Measurements from ENCODE around the gene GMDS. TPM values are rescaled to one million over a fixed set of nuclear protein-coding genes. Genes with fewer than 3 reads are reported as not detected.
"Not testable (repeated sequence)": the region's sequence is repeated elsewhere in the genome, so short reads cannot be mapped to it uniquely, and the experiment has no call there.

GMDS gene
- total and polyA plus RNA-seq, 2 donors (not counting 3 experiments of a cell fraction or from before 2014, with no cell fraction given): 9.8 to 23.5 TPM

DNA sequence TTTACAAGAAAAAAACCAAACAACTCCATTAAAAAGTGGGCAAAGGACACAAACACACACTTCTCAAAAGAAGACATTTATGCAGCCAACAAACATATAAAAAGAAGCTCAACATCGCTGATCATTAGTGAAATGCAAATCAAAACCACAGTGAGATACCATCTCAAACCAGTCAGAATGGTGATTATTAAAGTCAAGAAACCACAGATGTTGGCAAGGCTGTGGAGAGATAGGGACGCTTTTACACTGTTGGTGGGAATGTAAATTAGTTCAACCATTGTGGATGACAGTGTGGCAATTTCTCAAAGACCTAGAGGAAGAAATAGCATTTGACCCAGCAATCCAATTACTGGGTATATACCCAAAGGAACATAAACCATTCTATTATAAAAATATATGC, 554.7 kb downstream of the GMDS start:
- H3K27ac ChIP-seq (ENCODE audit: insufficient read depth, low read depth, low read length); H3K4me3 ChIP-seq (replicated peaks in 1 of 3; ENCODE audit: insufficient read depth in 1 of 3, low read depth in 1 of 3, low read length in 3 of 3); H3K27me3 ChIP-seq (ENCODE audit: control insufficient read depth in 2 of 2, insufficient read depth in 2 of 2, low read length in 2 of 2); H3K9ac ChIP-seq (replicated peaks; ENCODE audit: extremely low read depth, insufficient read depth, low read length); H3K79me2 ChIP-seq (ENCODE audit: control insufficient read depth, insufficient read depth, low read length); H3K9me3 ChIP-seq (replicated peaks; ENCODE audit: control insufficient read depth, insufficient read depth, low read length); H3K4me2 ChIP-seq (ENCODE audit: insufficient read depth, low read length); BruUV-seq (replicated peaks); dilution Hi-C loops (cut with MboI; ENCODE audit: extremely low pct_ligation_motif_present, low sequenced_read_pairs); POLR2A ChIA-PET; DNase-seq (ENCODE audit: low read depth, low spot score); H3K36me3 ChIP-seq (ENCODE audit: control insufficient read depth in 2 of 2, extremely low read depth in 1 of 2, insufficient read depth in 2 of 2, low read length in 2 of 2); H2AFZ ChIP-seq (ENCODE audit: low read depth, low read length); intact Hi-C loops (cut with micrococcal nuclease); H4K20me1 ChIP-seq (replicated peaks; ENCODE audit: control insufficient read depth, extremely low read depth, insufficient read depth, low read length); H3K9me1 ChIP-seq (replicated peaks; ENCODE audit: control insufficient read depth, extremely low read depth, insufficient read depth, low read length); FAIRE-seq: not testable (repeated sequence)
- H3K4me1 ChIP-seq (ENCODE audit: control insufficient read depth, extremely low read depth, insufficient read depth, low read length): peaks cover 10% of the 10 kb centered on the region
- CTCF ChIA-PET: interaction anchor here (1.0 kb wide), 1 partner anchor 12 kb away, joined by 3 read pairs; no protein-coding TSS in a partner anchor

- H2AFZ ChIP-seq (ENCODE audit: low read depth, low read length): no peak overlapping the region
- ChIA-PET POLR2A (no interaction called here), CTCF (no interaction called here)
- no peaks in the 10 kb centered on the region for H4K20me1 ChIP-seq (replicated peaks; ENCODE audit: control insufficient read depth, extremely low read depth, insufficient read depth, low read length)
- H3K36me3 ChIP-seq (ENCODE audit: control insufficient read depth in 2 of 2, extremely low read depth in 1 of 2, insufficient read depth in 2 of 2, low read length in 2 of 2): no peaks in the 10 kb centered on the region
- BruUV-seq (replicated peaks): no TSS peak
- dilution Hi-C loops (cut with MboI; ENCODE audit: extremely low pct_ligation_motif_present, low sequenced_read_pairs) (no loop called here), intact Hi-C loops (cut with micrococcal nuclease) (loop anchor here (5.0 to 10.0 kb wide), 2 partner anchors 62 to 946 kb away; no protein-coding TSS in a partner anchor)
- H3K9me3 ChIP-seq (replicated peaks; ENCODE audit: control insufficient read depth, insufficient read depth, low read length): no peaks in the 10 kb centered on the region
- no peaks in the 10 kb centered on the region for H3K79me2 ChIP-seq (ENCODE audit: control insufficient read depth, insufficient read depth, low read length)
- H3K27me3 ChIP-seq (ENCODE audit: control insufficient read depth in 2 of 2, insufficient read depth in 2 of 2, low read length in 2 of 2): no peaks in the 10 kb centered on the region
- H3K4me2 ChIP-seq (ENCODE audit: insufficient read depth, low read length): no peak overlapping the region
- TF ChIP-seq FOS (IDR thresholded peaks at IDR 0.05; ENCODE audit: borderline replicate concordance, insufficient read depth, low read length) (no peak), MAX (IDR thresholded peaks at IDR 0.05; ENCODE audit: insufficient read depth, insufficient read length) (no peak), MYC (IDR thresholded peaks at IDR 0.05; ENCODE audit: low read depth, low read length) (no peak), CTCF (IDR thresholded peaks at IDR 0.05; ENCODE audit: extremely low read depth in 1 of 2, insufficient read depth in 1 of 2, low read depth in 1 of 2, low read length in 2 of 2) (no peak), POLR2A (IDR thresholded peaks at IDR 0.05; ENCODE audit: low read depth, low read length) (no peak), EZH2 (IDR thresholded peaks at IDR 0.05; ENCODE audit: borderline replicate concordance, low read depth, low read length, severe bottlenecking) (no peak), POLR2AphosphoS5 (IDR thresholded peaks at IDR 0.05; ENCODE audit: insufficient read depth, low read depth, low read length) (no peak), GATA2 (IDR thresholded peaks at IDR 0.05; ENCODE audit: insufficient read depth, insufficient read length, low read depth, low read length) (no peak), JUN (IDR thresholded peaks at IDR 0.05; ENCODE audit: borderline replicate concordance, insufficient read depth, insufficient read length, low read depth) (no peak)
- no peaks in the 10 kb centered on the region for H3K9me1 ChIP-seq (replicated peaks; ENCODE audit: control insufficient read depth, extremely low read depth, insufficient read depth, low read length)
- DNase-seq (ENCODE audit: low read depth, low spot score): no peak
- no peak for FAIRE-seq
- H3K9ac ChIP-seq (replicated peaks; ENCODE audit: extremely low read depth, insufficient read depth, low read length): no peak overlapping the region
- peaks cover 13% of the 10 kb centered on the region for H3K4me1 ChIP-seq (ENCODE audit: control insufficient read depth, extremely low read depth, insufficient read depth, low read length)
- H3K27ac ChIP-seq (ENCODE audit: insufficient read depth, low read depth, low read length): no peak overlapping the region
- H3K4me3 ChIP-seq (replicated peaks in 1 of 3; ENCODE audit: insufficient read depth in 1 of 3, low read depth in 1 of 3, low read length in 3 of 3): no peak overlapping the region
Measured at GRCh38 chr6:1689141-1689540, 556.3 kb downstream of the GMDS start.

All from endothelial cell of umbilical vein (primary cell).